Measurements from ENCODE around the gene RBM25.

DNA sequence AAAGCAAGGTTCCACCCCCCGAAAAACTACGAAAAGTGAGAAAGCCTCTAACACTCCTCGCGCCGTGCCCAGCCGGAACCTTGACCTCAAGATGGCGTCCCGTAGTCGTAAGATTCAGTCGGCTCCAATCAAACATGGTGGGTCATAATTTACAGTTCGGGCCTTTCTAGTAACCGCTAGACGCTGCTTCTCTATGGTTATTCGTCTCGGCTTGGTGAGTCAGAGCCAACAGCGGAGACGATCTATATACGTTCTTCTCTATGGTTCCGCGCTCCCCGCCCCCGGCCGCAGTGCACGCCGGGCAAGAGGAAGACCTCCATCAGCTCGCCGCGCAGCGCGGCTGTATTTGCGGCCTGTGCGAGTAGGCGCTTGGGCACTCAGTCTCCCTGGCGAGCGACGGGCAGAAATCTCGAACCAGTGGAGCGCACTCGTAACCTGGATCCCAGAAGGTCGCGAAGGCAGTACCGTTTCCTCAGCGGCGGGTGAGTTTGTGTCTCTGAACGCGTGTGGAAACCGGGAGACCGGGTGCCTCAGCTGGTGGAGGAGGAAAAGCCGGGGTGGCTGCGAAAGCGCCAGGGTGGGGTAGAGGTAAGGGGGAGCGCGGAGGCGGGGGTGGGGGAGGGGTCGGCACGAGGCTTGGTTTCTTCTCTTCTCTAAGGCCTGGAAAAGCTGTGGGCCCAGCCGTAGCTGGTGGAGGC lies at the start of gene RBM25:
- TF ChIP-seq, protein P1, sequence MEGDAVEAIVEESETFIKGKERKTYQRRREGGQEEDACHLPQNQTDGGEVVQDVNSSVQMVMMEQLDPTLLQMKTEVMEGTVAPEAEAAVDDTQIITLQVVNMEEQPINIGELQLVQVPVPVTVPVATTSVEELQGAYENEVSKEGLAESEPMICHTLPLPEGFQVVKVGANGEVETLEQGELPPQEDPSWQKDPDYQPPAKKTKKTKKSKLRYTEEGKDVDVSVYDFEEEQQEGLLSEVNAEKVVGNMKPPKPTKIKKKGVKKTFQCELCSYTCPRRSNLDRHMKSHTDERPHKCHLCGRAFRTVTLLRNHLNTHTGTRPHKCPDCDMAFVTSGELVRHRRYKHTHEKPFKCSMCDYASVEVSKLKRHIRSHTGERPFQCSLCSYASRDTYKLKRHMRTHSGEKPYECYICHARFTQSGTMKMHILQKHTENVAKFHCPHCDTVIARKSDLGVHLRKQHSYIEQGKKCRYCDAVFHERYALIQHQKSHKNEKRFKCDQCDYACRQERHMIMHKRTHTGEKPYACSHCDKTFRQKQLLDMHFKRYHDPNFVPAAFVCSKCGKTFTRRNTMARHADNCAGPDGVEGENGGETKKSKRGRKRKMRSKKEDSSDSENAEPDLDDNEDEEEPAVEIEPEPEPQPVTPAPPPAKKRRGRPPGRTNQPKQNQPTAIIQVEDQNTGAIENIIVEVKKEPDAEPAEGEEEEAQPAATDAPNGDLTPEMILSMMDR (IDR thresholded peaks at IDR 0.05): no peak
- peak; percentile 96 to 97 for TF ChIP-seq POLR2A (IDR thresholded peaks at IDR 0.05)
